Body of pancreas (tissue), 4 donors: ENCODE measurements around the gene NUCB2. TPM values are rescaled to one million over a fixed set of nuclear protein-coding genes. Genes with fewer than 3 reads are reported as not detected.

Experiments used
- ATAC-seq: fragments of 150-250 bp; one replicate; pipeline ENCODE4 v1.9.1; 2016
- DNase-seq, 4 donors: peaks; one replicate each; pipeline ENCODE4 v3.0.0-alpha.2; 2019
- H3K27ac ChIP-seq, 4 donors: fragments of 200-600 bp; sonication (generic); 1 replicate in 3 of 4; 2 replicates in 1 of 4; pipeline versions ENCODE4 v1.5.1 to v1.6.1; 2016 to 2019; ENCODE audit warnings: mild to moderate bottlenecking in 1 of 4, mixed read lengths in 1 of 4, moderate library complexity in 1 of 4
- H3K27me3 ChIP-seq, 2 donors: fragments of 200-600 bp; sonication (generic); one replicate each; pipeline ENCODE4 v1.6.0; 2016; ENCODE audit warnings: mild to moderate bottlenecking in 1 of 2
- H3K36me3 ChIP-seq, 2 donors: fragments of 200-600 bp; sonication (generic); replicated peaks in 1 of 2; 2 replicates each; pipeline ENCODE4 v1.5.1; 2016; ENCODE audit warnings: low read depth in 2 of 2; ENCODE audit not compliant: insufficient read depth in 1 of 2
- H3K4me1 ChIP-seq: fragments of 200-600 bp; sonication (generic); one replicate; pipeline ENCODE4 v1.6.0; 2016
- H3K4me3 ChIP-seq, 2 donors: fragments of 200-600 bp; sonication (generic); 1 replicate in 1 of 2; 2 replicates in 1 of 2; pipeline ENCODE4 v1.5.1; 2016 to 2019
- H3K9me3 ChIP-seq, 3 donors: fragments of 200-600 bp; sonication (generic); 1 replicate in 2 of 3; 2 replicates in 1 of 3; pipeline ENCODE4 v1.5.1; 2016
- POLR2A ChIP-seq, 3 donors: fragments of 450-650 bp; IDR thresholded peaks; one replicate each; pipeline ENCODE4 v1.6.1; 2016; ENCODE audit warnings: antibody characterized with exemption in 3 of 3, mild to moderate bottlenecking in 2 of 3
- WGBS, 2 donors: methylation state at CpG; one replicate each; pipeline ENCODE4 v1.1.5; 2017; 5-methylcytosine and 5-hydroxymethylcytosine counted together
- intact Hi-C: fragments of 100-400 bp; cut with DNase I; formaldehyde crosslinking; loops from one replicate; pipeline ENCODE4 v1.15.1; 2023
- total RNA-seq, 2 donors: library from RNA; depleted of rRNA; stranded (reverse); fragments of >200 nt; gene quantifications; one replicate each; pipeline ENCODE4 v1.1.0, GENCODE V29; 2016
- TF ChIP-seq, protein P1 (sequence below), 7 experiments: fragments of 450-650 bp in 4 of 7; fragments of 200-600 bp in 3 of 7; sonication (generic) in 3 of 7; IDR thresholded peaks; one replicate each; pipeline ENCODE4 v1.5.1; 2016 to 2019; ENCODE audit warnings: antibody characterized with exemption in 7 of 7

NUCB2 gene
- total RNA-seq, 2 donors from 2014 or later: 106 to 156 TPM

DNA sequence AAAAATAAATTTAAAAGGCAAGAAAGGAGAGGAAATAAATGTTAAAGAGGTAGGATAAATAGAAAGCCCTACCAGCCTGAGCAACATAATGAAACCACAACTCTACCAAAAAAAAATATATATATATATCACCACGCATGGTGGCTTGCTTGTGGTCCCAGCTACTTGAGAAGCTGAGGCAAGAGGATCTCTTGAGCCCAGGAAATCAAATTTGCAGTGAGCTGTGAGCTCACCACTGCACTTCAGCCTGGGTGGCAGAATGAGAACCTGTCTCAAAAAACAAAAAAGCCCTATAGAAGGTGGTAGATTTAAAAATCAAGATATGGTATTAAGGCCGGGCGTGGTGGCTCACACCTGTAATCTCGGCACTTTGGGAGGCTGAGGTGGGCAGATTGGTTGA, 10.5 kb downstream of the NUCB2 start:
- no peak for DNase-seq
- no peaks in the 10 kb centered on the region for H3K27me3 ChIP-seq
- peaks cover 0 to 4% of the 10 kb centered on the region in 2 donors for H3K36me3 ChIP-seq
- ATAC-seq: no peak
- 91 to 97% methylated on average over 4 of the region's 4 CpGs for WGBS, 2 donors
- H3K27ac ChIP-seq: no peak overlapping the region
- no peaks in the 10 kb centered on the region for H3K9me3 ChIP-seq
- no peaks in the 10 kb centered on the region for H3K4me1 ChIP-seq
- no peak overlapping the region for H3K4me3 ChIP-seq
- TF ChIP-seq POLR2A (IDR thresholded peaks at IDR 0.05): no peak
- TF ChIP-seq, protein P1, sequence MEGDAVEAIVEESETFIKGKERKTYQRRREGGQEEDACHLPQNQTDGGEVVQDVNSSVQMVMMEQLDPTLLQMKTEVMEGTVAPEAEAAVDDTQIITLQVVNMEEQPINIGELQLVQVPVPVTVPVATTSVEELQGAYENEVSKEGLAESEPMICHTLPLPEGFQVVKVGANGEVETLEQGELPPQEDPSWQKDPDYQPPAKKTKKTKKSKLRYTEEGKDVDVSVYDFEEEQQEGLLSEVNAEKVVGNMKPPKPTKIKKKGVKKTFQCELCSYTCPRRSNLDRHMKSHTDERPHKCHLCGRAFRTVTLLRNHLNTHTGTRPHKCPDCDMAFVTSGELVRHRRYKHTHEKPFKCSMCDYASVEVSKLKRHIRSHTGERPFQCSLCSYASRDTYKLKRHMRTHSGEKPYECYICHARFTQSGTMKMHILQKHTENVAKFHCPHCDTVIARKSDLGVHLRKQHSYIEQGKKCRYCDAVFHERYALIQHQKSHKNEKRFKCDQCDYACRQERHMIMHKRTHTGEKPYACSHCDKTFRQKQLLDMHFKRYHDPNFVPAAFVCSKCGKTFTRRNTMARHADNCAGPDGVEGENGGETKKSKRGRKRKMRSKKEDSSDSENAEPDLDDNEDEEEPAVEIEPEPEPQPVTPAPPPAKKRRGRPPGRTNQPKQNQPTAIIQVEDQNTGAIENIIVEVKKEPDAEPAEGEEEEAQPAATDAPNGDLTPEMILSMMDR (IDR thresholded peaks at IDR 0.05): no peak
- intact Hi-C loops: no loop called here

DNA sequence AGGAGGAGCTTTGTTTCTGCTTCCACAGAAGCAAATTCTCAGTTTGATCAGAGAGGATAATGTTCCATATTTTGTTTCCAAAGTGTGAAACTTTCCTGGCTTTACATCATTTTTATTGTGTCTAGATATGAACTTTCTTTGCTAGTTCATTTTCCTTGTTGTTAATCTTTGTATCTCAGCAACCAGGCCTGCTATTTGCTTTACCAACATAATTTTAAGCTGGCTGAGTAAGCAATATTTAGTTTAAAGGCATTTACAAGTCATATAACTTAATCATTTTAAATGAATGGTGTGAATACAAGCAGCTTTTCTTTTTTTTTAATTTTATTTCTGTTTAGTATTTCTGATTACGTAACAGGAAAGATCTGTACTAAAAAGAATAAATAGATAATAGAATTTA, 15.2 kb downstream of the NUCB2 start:
- ATAC-seq (no peak), DNase-seq (no peak)
- peaks cover 0 to 5% of the 10 kb centered on the region in 2 donors for H3K36me3 ChIP-seq
- intact Hi-C loops: no loop called here
- H3K27ac ChIP-seq: no peak overlapping the region
- H3K4me3 ChIP-seq: no peak overlapping the region
- no peaks in the 10 kb centered on the region for H3K9me3 ChIP-seq
- no peak for TF ChIP-seq POLR2A (IDR thresholded peaks at IDR 0.05)
- TF ChIP-seq, protein P1 (IDR thresholded peaks at IDR 0.05): no peak
- no peaks in the 10 kb centered on the region for H3K27me3 ChIP-seq
- peaks cover 9% of the 10 kb centered on the region for H3K4me1 ChIP-seq
- 71 to 81% methylated on average over 1 of the region's 1 CpG for WGBS, 2 donors

DNA sequence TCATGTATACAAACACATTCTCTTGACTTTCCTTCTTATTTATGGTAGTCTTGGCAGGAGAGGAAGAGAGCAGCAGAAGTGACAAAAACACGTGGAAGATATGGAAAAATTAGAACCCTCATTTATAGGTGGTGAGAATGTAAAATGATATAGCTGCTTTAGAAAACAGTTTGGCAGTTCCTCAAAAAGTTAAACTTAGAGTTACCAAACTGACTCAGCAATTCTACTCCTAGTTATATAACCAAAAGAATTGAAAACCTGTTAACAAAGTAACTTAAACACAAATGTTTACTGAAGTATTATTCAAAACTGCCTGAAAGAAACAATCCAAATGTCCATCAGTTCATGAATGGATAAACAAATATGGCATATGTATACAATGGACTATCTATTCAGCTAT, 16.8 kb downstream of the NUCB2 start:
- ATAC-seq (no peak), DNase-seq (no peak)
- no peak for TF ChIP-seq POLR2A (IDR thresholded peaks at IDR 0.05)
- TF ChIP-seq, protein P1 (IDR thresholded peaks at IDR 0.05): no peak
- Histone ChIP-seq H3K9me3 (no peaks in the 10 kb centered on the region), H3K4me3 (no peak overlapping the region), H3K36me3 (peaks cover 0 to 5% of the 10 kb centered on the region in 2 donors), H3K27ac (no peak overlapping the region), H3K27me3 (no peaks in the 10 kb centered on the region), H3K4me1 (peaks cover 10% of the 10 kb centered on the region)
- intact Hi-C loops: no loop called here
- WGBS, 2 donors: 19 to 24% methylated on average over 1 of the region's 1 CpG

DNA sequence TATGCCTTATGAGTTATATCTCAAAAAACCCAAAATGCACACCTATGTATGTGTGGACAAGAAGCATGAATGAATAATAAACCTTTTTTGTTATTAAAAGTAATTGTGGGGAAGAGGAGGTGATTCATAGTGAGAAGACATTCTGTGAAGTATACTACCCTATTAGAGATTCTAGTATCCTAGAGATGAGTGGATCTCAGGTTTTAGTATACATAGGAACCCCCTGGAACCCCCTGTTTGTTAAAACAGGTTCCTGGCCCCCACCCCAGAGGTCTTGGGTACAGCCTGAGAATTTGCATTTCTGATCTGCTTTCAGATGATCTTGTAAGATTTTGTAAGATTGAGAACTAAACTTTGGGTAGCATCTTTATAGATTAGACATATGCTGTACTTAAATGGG, 17.5 kb downstream of the NUCB2 start:
- Histone ChIP-seq H3K4me1 (peaks cover 10% of the 10 kb centered on the region), H3K4me3 (no peak overlapping the region), H3K9me3 (no peaks in the 10 kb centered on the region), H3K36me3 (peaks cover 0 to 5% of the 10 kb centered on the region in 2 donors), H3K27ac (no peak overlapping the region), H3K27me3 (no peaks in the 10 kb centered on the region)
- ATAC-seq (no peak), DNase-seq (no peak)
- intact Hi-C loops: no loop called here
- TF ChIP-seq, protein P1 (IDR thresholded peaks at IDR 0.05): no peak
- TF ChIP-seq POLR2A (IDR thresholded peaks at IDR 0.05): no peak

DNA sequence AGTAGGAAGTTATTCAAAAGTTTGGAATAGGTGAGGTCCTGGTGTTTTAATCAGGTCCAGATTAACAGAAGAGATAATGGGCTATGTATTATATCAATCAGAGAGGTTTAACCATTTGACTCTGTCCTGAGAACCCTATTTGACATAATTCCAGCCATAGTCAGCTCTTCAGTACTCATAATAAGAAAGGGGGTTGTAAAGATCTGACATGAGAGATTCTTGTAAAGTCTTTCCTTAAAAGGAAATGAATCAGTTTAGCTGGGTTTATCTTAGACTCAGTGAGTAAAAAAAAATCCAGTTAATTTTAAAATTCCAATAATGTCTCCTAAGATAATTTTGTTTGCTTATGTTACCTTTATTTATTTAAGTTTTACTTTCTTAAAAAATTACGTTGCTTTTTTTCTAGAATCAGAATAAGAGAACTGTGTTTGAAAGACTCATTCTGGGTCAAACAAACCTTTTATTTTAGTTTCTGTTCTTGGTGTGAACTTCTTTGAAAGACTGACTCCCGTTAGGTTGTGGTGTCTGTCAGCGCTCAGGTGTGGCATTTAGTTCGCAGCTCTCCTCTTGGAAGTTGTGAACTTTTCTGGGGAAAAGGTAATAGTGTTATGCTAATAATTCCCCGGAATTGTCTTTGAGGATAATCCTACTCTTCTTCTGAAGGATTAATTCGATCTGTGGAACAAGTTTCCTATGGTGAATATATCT, 20.5 kb downstream of the NUCB2 start:
- Histone ChIP-seq H3K4me1 (peaks cover 10% of the 10 kb centered on the region), H3K27me3 (no peaks in the 10 kb centered on the region), H3K36me3 (peaks cover 0 to 12% of the 10 kb centered on the region in 2 donors), H3K27ac (no peak overlapping the region), H3K9me3 (no peaks in the 10 kb centered on the region), H3K4me3 (no peak overlapping the region)
- 81 to 82% methylated on average over 6 of the region's 6 CpGs for WGBS, 2 donors
- DNase-seq (no peak), ATAC-seq (no peak)
- TF ChIP-seq, protein P1 (IDR thresholded peaks at IDR 0.05): no peak
- intact Hi-C loops: no loop called here
